ENCODE results near the gene P2RY8. TPM values are rescaled to one million over a fixed set of nuclear protein-coding genes. Genes with fewer than 3 reads are reported as not detected.

The P2RY8 gene
- polyA plus RNA-seq, 3 donors: 18.9 to 40.0 (median 33.3) TPM

DNA sequence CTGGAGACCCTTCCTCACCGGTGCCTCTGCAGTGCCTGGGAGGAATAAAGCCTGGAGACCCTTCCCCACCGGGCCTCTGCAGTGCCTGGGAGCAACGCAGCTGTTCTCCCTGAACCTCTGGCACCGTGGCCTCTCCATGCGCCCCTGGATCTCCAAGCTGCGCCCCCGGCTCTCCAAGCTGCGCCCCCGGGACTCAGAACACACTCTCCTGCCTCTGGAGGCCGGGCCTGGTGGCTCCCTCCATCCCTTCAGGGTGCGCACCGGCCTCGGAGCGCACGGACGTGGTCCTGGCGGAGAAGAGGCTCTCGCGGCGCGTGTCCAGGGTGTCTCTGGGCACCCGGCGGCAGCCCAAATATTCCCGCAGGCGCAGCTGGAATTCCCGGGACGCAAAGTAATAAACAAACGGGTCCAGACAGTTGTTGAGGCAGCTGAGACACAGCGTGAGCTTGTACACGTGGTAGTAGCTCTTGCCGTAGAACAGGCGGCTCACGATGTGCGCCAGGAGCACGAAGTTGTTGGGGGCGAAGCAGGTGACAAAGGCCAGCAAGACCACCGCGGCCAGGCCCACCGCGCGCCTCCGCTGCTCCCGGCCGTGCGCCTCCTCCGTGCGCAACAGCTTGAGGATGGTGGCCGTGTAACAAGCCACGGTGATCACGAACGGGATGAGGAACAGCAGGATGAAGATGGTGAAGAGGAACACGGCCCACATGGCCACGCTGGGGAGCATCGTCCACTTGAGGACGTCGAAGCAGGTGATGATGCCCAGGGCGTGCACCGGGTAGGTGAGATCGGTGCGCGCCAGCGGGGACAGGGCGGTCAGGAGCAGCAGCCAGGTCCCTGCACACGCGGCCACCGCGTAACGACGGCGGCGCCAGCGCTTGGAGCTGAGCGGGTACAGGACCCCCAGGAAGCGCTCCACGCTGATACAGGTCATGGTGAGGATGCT lies 71.4 kb downstream of the P2RY8 start:
- H3K79me2 ChIP-seq (ENCODE audit: insufficient read depth, low read length): peaks cover 54% of the 10 kb centered on the region

DNA sequence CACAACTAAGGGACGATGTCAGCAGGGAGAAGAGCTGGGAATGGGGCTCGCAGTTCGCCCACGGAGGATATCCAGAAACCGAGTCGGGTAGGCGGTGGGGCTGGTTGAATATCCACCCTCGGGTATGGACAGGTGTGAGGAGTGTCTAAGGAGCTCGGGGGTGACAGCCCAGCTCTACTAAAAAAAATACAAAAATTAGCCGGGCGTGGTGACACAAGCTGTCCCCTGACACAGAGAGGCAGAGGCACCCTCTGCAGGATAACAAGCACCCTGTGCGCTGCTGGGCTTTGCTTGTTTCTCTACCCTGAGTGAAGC lies 72.1 kb downstream of the P2RY8 start:
- H3K4me1 Mint-ChIP-seq: peaks cover 40% of the 10 kb centered on the region
- peaks cover 48% of the 10 kb centered on the region for H3K79me2 ChIP-seq (ENCODE audit: insufficient read depth, low read length)
- no peak overlapping the region for H3K9ac ChIP-seq (ENCODE audit: insufficient read depth, low read length, poor library complexity, severe bottlenecking)
- TF ChIP-seq, protein P1, sequence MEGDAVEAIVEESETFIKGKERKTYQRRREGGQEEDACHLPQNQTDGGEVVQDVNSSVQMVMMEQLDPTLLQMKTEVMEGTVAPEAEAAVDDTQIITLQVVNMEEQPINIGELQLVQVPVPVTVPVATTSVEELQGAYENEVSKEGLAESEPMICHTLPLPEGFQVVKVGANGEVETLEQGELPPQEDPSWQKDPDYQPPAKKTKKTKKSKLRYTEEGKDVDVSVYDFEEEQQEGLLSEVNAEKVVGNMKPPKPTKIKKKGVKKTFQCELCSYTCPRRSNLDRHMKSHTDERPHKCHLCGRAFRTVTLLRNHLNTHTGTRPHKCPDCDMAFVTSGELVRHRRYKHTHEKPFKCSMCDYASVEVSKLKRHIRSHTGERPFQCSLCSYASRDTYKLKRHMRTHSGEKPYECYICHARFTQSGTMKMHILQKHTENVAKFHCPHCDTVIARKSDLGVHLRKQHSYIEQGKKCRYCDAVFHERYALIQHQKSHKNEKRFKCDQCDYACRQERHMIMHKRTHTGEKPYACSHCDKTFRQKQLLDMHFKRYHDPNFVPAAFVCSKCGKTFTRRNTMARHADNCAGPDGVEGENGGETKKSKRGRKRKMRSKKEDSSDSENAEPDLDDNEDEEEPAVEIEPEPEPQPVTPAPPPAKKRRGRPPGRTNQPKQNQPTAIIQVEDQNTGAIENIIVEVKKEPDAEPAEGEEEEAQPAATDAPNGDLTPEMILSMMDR (IDR thresholded peaks at IDR 0.05): no peak
- H3K4me2 ChIP-seq (replicated peaks; ENCODE audit: extremely low read depth, low read length, poor library complexity, severe bottlenecking): no peak overlapping the region
- peak overlapping the region in 4 of 7 donors; percentile 12 to 80 (median 28) for H3K27ac Mint-ChIP-seq
- peaks cover 25 to 30% of the 10 kb centered on the region in 2 donors for H3K4me1 ChIP-seq (ENCODE audit: control insufficient read depth in 1 of 2, insufficient read depth in 2 of 2, low read length in 2 of 2)
- H3K9me3 Mint-ChIP-seq: peaks cover 0 to 4% (median 0%) of the 10 kb centered on the region in 7 donors
- H3K36me3 Mint-ChIP-seq: peaks cover 34 to 51% of the 10 kb centered on the region in 2 donors
- no peaks in the 10 kb centered on the region for H3K9me3 ChIP-seq (replicated peaks in 1 of 2; ENCODE audit: control insufficient read depth in 1 of 2, insufficient read depth in 1 of 2, low read length in 2 of 2)
- H2AFZ ChIP-seq (ENCODE audit: insufficient read depth, low read depth, low read length, poor library complexity, severe bottlenecking): no peak overlapping the region
- peaks cover 36 to 38% of the 10 kb centered on the region in 2 donors for H3K36me3 ChIP-seq (replicated peaks in 1 of 2; ENCODE audit: control insufficient read depth in 1 of 2, insufficient read depth in 2 of 2, low read length in 2 of 2)
- intact Hi-C loops (cut with micrococcal nuclease): loop anchor here (5.0 kb wide), 2 partner anchors 37 to 72 kb away; partner anchors contain the start of gene P2RY8 (in 2 of the 2)
- no peak overlapping the region for H3K4me3 ChIP-seq (replicated peaks in 1 of 3; ENCODE audit: low read depth in 2 of 3, low read length in 3 of 3)
- WGBS (ENCODE audit: insufficient coverage): 71% methylated on average over 5 of the region's 12 CpGs
- no peak for DNase-seq
- no peak overlapping the region for H3K4me3 Mint-ChIP-seq
- H3K27me3 Mint-ChIP-seq (ENCODE audit: low read depth in 3 of 3): peaks cover 0 to 1% (median 0%) of the 10 kb centered on the region in 3 donors
- peaks cover 46% of the 10 kb centered on the region for H4K20me1 ChIP-seq (ENCODE audit: insufficient read depth, low read length)
- no peak overlapping the region for H3K27ac ChIP-seq (ENCODE audit: low read depth in 1 of 2, low read length in 2 of 2)
- no peaks in the 10 kb centered on the region for H3K27me3 ChIP-seq (ENCODE audit: control insufficient read depth in 2 of 2, insufficient read depth in 2 of 2, low read length in 2 of 2)

More for the DNA sequence above, 71.4 kb downstream of the P2RY8 start:
- H3K9me3 Mint-ChIP-seq: peaks cover 0 to 4% (median 0%) of the 10 kb centered on the region in 7 donors
- TF ChIP-seq, protein P1 (IDR thresholded peaks at IDR 0.05): no peak
- H3K4me3 Mint-ChIP-seq: no peak overlapping the region
- H3K4me1 Mint-ChIP-seq: peaks cover 46% of the 10 kb centered on the region
- Histone ChIP-seq H3K4me3 (replicated peaks in 1 of 3; ENCODE audit: low read depth in 2 of 3, low read length in 3 of 3) (no peak overlapping the region), H3K27me3 (ENCODE audit: control insufficient read depth in 2 of 2, insufficient read depth in 2 of 2, low read length in 2 of 2) (no peaks in the 10 kb centered on the region), H3K27ac (ENCODE audit: low read depth in 1 of 2, low read length in 2 of 2) (no peak overlapping the region), H3K4me2 (replicated peaks; ENCODE audit: extremely low read depth, low read length, poor library complexity, severe bottlenecking) (no peak overlapping the region), H2AFZ (ENCODE audit: insufficient read depth, low read depth, low read length, poor library complexity, severe bottlenecking) (no peak overlapping the region), H3K9me3 (replicated peaks in 1 of 2; ENCODE audit: control insufficient read depth in 1 of 2, insufficient read depth in 1 of 2, low read length in 2 of 2) (no peaks in the 10 kb centered on the region), H4K20me1 (ENCODE audit: insufficient read depth, low read length) (peaks cover 46% of the 10 kb centered on the region), H3K36me3 (replicated peaks in 1 of 2; ENCODE audit: control insufficient read depth in 1 of 2, insufficient read depth in 2 of 2, low read length in 2 of 2) (peaks cover 36 to 38% of the 10 kb centered on the region in 2 donors), H3K4me1 (ENCODE audit: control insufficient read depth in 1 of 2, insufficient read depth in 2 of 2, low read length in 2 of 2) (peaks cover 25 to 30% of the 10 kb centered on the region in 2 donors), H3K9ac (ENCODE audit: insufficient read depth, low read length, poor library complexity, severe bottlenecking) (no peak overlapping the region)
- 93% methylated on average over 75 of the region's 75 CpGs for WGBS (ENCODE audit: insufficient coverage)
- H3K27me3 Mint-ChIP-seq (ENCODE audit: low read depth in 3 of 3): peaks cover 0 to 1% (median 0%) of the 10 kb centered on the region in 3 donors
- DNase-seq: no peak
- H3K36me3 Mint-ChIP-seq: peaks cover 34 to 51% of the 10 kb centered on the region in 2 donors
- intact Hi-C loops (cut with micrococcal nuclease): loop anchor here (5.0 kb wide), 2 partner anchors 37 to 72 kb away; partner anchors contain the start of gene P2RY8 (in 2 of the 2)
- peak overlapping the region in 3 of 7 donors; percentile 25 to 64 (median 52) for H3K27ac Mint-ChIP-seq

All from CD14-positive monocyte (primary cell).